HG02943 (cell line): ENCODE data around the gene RPS21.

Experiments
- ATAC-seq: cut with Tn5 transposase; IDR thresholded peaks from one replicate; pipeline ENCODE4 v1.9.1; 2021; ENCODE audit warnings: mild to moderate bottlenecking, low read depth, moderate library complexity; ENCODE audit not compliant: unreplicated experiment

RPS21 gene

DNA sequence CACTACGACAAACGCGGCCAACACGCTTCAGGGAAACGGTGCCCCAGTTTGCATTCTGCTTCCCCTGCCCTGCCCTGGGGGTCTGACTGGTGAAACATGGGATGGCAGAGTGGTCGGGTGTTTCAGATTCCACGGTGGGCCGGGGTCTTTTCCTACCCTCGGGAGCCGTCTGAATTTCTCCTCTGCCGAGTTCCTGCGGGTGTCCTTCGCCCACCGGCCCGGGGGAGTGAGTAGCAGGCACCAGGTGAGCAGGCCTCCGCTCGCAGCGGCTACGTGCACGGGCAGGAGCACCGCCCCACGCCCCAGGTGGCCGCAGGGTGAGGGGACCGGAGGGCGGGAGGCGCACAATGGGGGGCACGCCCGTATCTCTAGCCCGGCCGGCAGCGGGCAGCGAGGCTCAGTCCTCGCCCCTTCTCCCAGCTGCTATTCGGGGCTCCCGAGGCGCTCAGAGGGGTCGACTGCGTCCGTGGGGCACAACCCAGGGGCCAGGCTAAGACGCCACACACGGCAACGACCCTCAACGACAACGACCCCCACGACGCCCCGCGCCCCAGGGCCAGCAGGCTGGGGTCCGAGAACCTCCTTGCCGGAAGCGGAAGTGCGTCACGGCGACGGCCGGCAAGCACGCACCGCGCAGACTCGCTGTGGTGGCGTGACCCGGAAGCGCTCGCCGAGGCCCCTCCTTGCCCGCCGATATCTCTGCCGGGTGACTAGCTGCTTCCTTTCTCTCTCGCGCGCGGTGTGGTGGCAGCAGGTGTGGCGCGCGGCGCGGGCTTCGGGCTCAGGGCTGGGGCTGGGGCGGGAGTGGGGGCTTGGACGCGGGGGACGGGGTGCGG lies at the start of gene RPS21:
RPS21 (plus strand) TSS at position 721 of the 836 bp plus-strand sequence. CDS start 236 bp downstream, outside the sequence.
- ATAC-seq = peak; percentile 79

DNA sequence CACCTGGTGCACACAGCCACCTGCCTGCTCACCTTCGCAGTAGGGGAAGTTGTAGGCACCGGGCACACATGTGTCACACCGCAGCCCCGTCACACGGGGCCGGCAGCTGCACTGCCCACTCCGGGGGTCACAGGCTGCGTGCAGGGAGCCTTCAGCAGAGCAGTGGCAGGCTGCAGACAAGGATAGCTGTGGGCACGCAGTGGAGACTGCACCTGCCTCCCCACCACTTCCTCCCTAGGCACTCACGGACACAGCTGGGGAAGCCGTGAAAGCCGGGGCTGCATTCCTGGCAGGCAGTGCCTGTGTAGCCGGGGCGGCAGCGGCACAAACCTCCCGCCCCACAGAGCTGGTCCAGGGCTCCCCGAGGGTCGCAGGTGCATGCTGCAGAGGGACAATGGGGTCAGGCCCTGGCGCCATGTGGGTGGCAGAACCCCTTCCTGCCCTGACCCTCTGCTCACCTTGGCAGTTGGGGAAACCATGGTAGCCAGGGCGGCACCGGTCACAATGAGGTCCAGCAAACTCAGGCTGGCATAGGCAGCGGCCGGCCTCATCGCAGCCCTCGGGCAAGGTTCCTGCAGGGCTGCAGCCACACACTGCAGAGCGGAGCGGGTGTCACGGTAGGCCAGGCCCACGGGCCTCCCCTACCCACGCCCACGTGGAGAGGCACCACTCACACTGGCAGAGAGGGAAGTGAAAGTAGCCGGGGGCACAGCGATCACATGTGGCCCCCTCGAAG lies 49.2 kb upstream of the RPS21 start:
- no peak for ATAC-seq

DNA sequence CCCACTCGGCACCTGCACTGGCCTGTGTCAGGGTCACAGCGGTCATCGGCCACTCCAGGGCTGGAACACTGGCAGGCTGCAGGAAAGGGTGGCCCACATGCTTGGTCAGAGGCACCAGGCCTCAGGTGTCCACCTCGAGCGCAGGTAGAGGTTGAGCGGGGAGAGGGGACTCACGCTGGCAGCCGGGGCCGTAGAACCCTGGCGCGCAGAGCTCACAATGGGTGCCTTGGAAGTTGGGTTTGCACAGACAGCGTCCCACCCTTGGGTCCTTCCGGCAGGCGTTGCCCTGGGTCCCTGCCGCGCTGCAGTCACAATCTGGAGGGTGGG lies 48.6 kb upstream of the RPS21 start:
- no peak for ATAC-seq

DNA sequence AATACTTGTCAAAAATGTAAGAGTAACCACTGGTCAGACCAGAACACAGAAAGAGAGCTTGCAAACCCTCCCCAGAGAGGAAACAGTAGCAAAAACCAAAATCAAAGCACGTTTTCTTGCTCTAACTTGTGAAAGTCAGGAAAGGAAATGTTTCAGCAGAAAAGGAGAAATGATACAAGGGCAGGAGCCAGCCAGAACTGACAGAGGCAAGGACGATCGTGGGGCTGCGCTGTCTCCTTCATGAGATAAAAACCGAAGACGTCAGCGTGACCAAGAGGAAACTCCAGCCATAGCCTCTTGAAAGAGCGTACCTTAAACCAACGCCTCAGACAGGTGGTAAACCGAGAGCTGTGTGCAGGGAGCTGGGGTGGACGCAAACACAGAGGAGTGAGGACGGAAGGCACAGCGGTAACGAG lies 47.2 kb upstream of the RPS21 start:
- ATAC-seq = no peak

DNA sequence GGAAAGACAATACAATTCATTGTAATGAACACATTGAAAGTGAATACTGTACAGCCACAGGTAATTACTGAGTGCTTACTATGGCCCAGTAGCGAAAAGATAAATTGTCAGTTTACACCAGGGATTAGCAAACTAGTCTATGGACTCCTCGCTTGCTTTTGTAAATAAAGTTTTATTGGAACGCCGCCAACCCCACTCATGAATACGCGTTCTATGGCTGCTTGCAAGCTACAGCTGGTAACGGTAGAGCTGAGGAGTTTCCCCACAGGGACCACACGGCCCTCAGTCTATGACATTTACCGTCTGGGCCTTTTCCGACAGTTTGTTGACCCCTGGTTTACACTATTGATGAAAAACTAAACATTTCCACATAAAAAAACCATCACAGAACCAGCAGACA lies 44.0 kb upstream of the RPS21 start:
- ATAC-seq = no peak

DNA sequence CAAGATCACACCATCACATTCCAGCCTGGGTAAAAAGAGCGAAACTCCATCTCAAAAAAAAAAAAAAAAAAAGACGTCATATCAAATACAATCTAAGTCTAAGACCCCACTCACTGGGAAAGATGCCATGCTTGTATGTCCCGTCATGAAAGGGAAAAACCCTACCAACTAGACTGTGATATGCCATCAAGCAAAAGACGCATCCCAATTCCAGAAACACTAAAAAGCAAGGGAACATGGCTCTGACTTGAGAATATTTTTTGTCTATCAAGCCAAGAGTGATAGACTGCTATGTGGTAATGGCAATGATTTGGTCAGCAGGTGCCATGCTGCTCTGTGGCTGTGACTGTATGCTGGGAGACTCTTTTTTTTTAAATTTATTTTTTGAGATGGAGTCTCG lies 42.8 kb upstream of the RPS21 start:
- no peak for ATAC-seq

DNA sequence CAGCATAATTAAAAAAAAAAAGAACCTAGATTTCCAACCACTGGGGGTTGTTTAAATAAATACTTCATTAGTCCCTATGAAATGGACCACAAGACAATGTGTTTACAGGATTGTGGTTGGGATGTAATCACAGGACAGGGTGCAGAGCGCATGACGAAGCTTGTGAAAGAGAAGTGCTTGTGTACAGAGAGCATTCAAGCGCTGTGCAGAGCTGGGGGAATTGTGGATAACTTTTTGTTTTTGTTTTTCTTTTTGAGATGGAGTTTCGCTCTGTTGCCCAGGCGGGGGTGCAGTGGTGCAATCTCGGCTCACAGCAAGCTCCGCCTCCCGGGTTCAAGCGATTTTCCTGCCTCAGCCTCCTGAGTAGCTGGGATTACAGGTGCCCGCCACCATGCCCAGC lies 42.1 kb upstream of the RPS21 start:
- ATAC-seq = no peak

DNA sequence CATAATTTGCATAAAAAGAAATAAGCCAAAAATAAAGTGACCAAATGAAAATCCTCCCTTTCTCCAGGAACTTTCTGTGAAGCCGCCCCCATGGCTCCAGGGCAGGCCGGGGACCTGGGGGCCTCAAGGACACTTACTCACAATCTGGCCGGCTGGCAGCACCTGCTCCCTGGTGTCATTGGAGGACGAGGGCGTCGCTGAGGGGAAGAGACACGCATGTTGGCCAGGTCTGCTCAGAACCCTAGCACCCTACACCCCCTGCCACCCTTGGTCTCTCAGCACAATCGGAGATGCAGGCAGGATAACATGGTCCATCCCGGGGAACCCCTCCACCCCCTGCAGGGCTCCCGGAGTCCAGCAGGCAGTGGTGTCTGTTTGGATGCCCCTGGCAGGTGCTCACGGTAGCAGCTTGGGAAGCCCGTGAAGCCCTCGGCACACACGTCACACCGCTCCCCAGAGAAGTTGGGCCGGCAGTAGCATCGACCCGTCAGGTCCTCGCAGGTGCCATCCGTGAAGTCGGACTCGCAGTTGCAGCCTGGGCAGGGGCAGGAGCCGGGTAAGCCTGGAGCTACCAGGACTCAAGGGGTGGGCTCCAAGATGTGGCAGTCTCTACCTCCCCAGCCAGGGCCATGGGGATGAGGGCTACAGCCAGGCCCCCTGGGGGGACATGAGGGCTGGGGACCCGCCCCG lies 41.1 kb upstream of the RPS21 start:
- no peak for ATAC-seq

DNA sequence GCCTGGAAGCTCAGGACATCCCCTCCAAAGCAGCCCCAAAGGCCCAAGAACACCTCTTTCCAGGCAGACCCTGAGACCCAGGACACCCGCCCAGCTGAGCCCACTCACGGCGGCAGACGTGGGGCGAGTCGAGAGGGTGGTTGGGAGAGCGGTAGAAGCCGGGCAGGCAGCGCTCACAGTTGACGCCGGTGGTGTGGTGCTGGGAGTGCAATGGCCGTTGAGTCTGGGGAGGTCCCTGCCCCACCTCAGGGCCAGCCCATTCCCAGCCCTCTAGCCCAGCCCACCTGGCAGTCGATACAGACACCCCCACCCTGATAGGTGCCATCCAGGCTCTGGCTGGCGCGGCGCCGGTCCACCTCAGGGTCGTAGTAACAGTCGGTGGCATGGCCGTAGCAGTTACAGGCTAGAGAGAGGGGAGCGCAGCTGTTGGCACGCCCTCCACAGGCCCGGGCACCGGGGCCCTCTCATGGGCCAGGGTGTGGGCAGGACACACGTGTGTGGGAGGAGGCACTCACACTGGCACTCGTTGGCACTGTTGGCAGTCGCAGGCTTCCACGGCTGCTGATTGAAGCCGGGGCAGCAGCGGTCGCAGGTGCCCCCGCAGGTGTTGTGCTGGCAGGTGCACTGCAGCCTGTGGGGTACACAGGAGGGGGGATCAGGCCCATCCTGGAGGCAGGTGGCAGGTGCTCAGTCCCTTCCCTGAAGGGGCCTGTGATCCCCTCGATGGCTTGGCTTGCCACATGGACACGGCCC lies 40.3 kb upstream of the RPS21 start:
- ATAC-seq = no peak

DNA sequence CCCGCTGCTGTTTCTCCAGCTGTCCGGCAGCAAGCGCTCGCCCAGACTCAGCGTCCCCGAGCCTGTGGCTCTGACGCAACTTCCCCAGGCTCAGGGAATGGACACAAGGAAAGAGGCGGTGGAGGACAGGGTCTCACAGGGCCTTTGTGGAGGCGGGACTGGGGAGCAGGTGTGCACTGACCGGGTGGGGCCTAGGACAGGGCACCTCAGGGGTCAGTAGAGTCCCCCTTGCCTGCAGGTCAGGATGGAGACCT lies 39.8 kb upstream of the RPS21 start:
- no peak for ATAC-seq

DNA sequence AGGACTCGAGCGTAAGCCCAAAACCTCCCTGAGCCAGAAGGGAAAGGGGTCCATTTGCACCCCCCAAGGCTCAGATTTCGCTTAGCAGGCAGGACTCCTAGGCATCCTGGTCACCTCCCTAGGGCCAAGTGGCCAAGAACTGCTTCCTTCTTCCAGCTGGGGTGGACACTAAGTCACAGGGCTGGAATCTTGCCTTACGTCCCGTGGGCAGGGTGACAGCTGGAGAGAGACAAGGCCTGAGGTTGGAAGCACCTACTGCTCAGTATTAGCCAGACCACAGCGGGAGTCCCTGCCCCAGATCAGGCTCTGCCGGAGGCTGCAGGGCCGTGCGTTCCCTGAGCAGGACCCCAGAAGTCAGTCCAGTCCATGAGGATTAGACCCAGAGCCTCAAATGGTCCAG lies 39.5 kb upstream of the RPS21 start:
- ATAC-seq = no peak

DNA sequence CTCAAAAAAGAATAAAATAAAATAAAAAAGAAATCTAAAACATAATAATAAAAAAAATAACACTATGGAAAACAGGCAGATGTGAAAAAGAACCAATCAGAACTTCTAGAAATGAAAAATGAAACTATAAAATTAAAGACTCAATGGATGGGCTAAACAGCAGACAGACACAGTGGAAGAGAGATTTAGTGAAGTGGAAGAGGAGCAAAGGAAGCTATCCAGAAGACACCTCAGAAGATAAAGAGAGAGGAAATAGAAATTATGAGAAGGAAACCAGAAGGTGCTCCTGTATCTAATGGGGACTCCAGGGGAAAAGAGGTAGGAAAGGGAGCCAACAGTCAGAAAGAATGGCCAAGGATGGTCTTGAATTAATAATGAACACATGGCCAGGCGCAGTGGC lies 38.3 kb upstream of the RPS21 start:
- no peak for ATAC-seq

DNA sequence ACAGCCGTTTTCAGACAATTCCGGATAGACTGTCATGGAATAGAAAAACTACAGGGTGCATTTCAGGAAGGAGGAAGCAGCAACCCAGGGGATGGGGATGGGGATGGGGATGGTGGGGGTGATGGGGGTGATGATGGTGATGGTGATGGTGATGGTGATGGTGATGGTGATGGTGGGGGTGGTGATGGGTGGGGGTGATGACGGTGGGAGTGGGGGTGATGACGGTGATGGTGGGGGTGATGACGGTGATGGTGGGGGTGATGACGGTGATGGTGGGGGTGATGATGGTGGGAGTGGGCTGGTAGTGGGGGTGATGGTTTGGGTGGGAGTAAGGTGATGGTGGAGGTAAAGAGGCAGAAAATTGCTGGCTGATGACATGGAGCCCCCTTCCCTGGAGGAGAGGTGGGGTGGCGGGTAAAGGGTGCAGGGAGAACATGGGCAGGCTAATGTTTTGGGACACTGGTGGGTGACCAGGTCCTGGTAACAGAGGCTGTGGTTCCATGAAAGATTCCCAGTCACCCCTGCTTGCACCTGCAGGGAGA lies 37.3 kb upstream of the RPS21 start:
- no peak for ATAC-seq

DNA sequence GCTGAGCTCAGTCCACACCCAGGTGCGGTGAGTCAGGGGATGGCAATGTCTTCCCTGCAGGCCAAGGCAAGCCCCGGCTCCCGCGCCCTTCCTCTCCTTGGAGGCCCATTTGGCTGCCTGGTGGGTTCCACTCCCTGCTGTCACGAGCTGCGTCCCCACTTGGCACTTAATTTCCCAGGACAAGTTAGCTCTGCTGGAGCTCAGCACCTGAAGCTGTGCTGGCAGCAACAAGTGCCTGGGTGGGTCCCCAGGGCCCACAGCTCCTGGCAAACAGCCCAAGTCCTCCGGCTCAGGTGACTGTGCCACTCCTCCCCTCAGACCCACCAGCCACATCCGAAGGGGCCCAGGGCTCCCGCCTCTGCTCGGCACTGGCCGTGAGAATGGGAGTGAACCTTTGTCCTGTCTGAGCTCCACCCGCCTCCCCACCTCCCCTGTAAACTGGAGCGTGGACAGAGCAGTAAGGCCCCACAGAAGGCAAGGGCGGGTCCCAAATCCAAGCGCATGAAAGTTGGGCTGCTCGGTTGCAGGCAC lies 36.7 kb upstream of the RPS21 start:
- ATAC-seq = no peak

DNA sequence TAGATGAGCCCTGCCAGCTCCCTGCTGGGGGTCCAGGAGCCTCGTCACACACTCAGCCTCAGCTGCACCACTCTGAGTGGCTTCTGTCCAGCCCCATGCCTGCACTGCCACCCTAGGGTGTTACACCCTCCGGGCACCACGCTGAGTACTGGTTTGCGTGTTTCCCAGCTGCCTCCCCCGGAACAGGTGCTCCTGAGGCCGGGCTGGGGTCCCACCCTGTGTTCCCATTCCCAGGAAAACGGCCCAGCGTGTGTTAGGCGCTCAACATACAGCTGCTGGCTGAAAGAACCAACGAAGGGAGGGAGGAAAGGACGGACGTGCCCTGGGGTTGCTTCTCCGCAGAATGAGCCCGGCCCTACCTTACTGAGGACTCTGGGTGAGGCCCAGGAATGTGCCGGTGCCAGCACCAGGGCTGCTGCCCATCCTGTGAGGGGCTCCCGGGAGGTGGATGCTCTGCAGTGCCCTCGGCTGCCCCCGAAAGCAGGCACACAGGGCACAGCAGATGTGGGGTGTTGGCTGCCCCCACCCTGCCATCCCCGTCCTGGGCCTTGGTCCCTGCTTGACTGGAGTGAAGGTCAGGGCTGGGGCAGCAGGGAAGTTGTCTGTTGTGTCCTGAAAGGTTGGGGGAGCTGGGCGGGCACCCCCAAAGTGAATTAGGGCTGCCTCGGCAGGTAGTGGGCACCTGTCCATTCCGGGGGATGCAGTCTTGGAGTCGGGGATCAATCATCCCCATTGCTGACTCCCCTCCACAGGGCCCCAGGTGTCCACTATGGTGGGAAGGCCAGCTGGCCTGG lies 36.1 kb upstream of the RPS21 start:
- no peak for ATAC-seq

DNA sequence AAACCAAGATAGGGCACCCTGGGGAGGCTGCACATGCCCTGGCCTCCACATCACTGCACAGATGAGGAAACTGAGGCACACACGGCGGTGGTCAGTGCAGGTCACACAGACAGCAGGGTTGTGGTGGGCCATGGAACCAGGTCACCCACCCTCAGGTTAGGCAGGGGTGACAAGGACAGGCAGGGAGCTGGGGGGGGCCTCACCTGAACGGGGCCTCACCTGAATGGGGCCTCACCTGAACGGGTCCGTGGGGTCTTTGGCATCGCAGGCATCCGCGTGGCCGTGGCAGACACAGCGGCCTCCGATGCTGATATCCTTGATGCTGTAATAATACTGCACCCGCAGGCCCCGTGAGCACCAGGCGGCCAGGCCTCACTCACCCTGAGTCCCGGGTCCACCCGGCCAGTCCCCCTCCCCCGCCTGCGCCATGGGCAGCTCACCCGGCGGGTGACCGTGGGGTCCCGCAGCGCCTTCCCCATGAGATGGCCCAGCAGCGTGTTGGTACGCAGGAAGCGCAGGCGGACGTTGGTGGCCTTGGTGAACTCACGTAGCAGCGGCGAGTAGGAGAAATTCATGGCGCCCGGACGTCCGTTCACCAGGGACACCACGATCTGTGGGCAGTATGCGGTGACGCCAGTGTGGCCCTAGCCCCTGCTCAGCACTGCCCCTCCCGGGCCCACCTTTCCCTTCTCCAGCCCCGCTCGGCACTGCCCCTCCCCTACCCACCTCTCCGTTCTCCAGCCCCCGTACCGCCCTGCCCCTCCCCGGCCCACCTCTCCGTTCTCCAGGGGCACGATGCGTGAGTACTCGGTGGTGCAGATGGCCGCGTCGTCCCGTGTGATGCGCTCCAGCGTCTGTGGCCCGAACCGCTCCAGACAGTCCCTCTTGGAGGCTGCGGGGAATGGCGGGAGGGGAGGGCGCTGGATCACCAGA lies 35.2 kb upstream of the RPS21 start:
- no peak for ATAC-seq

DNA sequence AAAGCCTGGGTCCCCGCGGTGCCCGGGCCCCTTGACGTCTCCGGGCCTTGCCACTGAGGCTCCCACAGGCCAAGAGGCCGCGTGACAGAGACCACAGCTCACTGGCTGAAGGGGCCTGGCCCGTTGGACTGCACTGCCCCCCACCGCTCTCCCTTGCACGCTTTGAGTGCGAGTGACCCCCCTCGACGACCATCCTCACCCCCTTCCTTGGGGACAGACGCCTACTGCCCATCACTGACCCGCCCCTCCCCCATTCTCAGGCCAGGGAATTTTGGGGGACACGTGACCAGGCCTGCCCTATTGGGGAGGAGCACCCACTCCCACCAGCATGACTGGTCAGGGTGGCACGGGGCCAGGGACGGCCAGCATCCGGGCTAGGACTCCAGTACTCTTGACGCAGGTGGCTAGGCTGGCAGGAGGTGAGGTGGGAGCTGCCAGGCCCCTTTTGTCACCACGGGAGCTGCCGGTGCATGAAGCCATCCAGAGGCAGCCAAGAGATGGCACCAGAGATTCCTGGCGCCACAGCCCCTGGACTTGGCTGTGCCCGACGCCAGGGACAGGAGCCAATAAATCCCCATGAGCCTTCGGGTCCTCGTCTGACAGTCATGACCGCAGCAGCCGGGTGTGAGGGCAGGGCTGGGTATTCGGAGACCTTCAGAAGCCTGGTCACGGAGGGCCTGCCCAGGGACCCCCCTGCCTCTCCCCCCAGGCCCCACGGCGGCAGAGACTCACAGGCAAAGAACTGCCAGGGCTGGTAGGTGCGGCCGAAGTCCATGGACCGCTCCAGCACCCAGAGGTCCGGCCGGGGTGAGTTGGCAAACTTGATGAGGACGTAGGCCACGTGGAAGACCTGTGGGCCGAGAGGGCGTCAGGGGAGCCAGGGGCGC lies 34.3 kb upstream of the RPS21 start:
- ATAC-seq = no peak
